Measurements from ENCODE around the gene KCTD16.

- TF ChIP-seq ZNF565 (CRISPR knock-in tag; conservative IDR thresholded peaks at IDR 0.05; ENCODE audit: low read depth), result no peak
- no peak for TF ChIP-seq ZFP3 (CRISPR knock-in tag; IDR thresholded peaks at IDR 0.05)
These were observed 235.3 kb downstream of the KCTD16 start for GRCh38 chr5:144405991-144406390.
